Thyroid gland (tissue), 4 donors: ENCODE data around the gene CDX1. TPM values are rescaled to one million over a fixed set of nuclear protein-coding genes. Genes with fewer than 3 reads are reported as not detected.

Experiments
- DNase-seq, 2 donors: peaks; one replicate each; pipeline ENCODE4 v3.0.0-alpha.2; 2019
- H3K27ac ChIP-seq, 3 donors: fragments of 200-600 bp; sonication (generic); 1 replicate in 2 of 3; 2 replicates in 1 of 3; pipeline ENCODE4 v1.5.1; 2016 to 2019; ENCODE audit warnings: mild to moderate bottlenecking in 1 of 3, moderate library complexity in 1 of 3
- H3K27me3 ChIP-seq: fragments of 200-600 bp; sonication (generic); one replicate; pipeline ENCODE4 v1.5.1; 2019
- H3K36me3 ChIP-seq, 2 donors: fragments of 200-600 bp; sonication (generic); one replicate each; pipeline ENCODE4 v1.5.1; 2016 to 2019
- H3K4me1 ChIP-seq, 2 donors: fragments of 200-600 bp; sonication (generic); one replicate each; pipeline ENCODE4 v1.5.1; 2017 to 2019
- H3K4me3 ChIP-seq, 3 donors: fragments of 200-600 bp; sonication (generic); replicated peaks in 1 of 3; 1 replicate in 2 of 3; 2 replicates in 1 of 3; pipeline ENCODE4 v1.5.1; 2016; ENCODE audit warnings: mild to moderate bottlenecking in 1 of 3
- H3K9me3 ChIP-seq: fragments of 200-600 bp; sonication (generic); one replicate; pipeline ENCODE4 v1.5.1; 2017
- CTCF ChIP-seq, 6 experiments: fragments of 200-600 bp in 3 of 6; fragments of 450-650 bp in 3 of 6; sonication (generic) in 3 of 6; IDR thresholded peaks; one replicate each; pipeline ENCODE4 v1.5.1; 2016 to 2019; ENCODE audit warnings: antibody characterized with exemption in 6 of 6, mild to moderate bottlenecking in 2 of 6, inconsistent platforms in 1 of 6, moderate library complexity in 1 of 6
- POLR2A ChIP-seq, 2 donors: fragments of 450-650 bp; IDR thresholded peaks; one replicate each; pipeline ENCODE4 v1.6.1; 2017; ENCODE audit warnings: antibody characterized with exemption in 2 of 2, mild to moderate bottlenecking in 2 of 2, moderate library complexity in 1 of 2
- WGBS, 2 donors: methylation state at CpG; one replicate each; pipeline ENCODE4 v1.1.5; 2017; 5-methylcytosine and 5-hydroxymethylcytosine counted together
- intact Hi-C: fragments of 100-400 bp; cut with DNase I; formaldehyde crosslinking; loops from one replicate; pipeline ENCODE4 v1.15.1; 2023
- total RNA-seq, 4 donors: library from RNA; depleted of rRNA; stranded (reverse); fragments of >200 nt; gene quantifications; one replicate each; pipeline ENCODE4 v1.2.3, GENCODE V29; 2016

CDX1 gene
- total RNA-seq, 4 donors from 2014 or later = not detected

DNA sequence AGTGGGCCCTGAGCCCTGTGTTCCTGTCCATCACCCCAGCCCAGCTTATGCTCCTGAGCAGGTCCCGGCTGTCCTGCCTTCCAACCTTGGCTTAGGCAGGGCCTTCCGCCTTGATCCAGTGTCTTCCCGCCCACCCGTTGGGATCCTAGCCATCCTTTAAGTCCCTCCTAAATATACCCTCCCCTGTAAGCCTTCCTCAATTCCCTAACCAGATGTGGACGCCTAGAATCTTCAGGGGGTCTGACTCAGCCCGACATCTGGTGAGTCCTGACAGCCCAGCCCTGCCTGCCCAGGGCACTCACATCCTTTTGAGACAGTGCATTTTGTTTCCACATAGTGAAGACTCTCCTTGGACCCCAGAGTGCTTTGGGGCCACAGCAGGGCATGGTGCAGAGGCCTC, 47.0 kb downstream of the CDX1 start:
- intact Hi-C loops = loop anchor here (10.0 kb wide), 1 partner anchor 379 kb away; no protein-coding TSS in a partner anchor
- WGBS, 2 donors = 68 to 84% methylated on average over 6 of the region's 6 CpGs
- no peak for TF ChIP-seq POLR2A (IDR thresholded peaks at IDR 0.05)
- TF ChIP-seq CTCF (IDR thresholded peaks at IDR 0.05) = no peak
- Histone ChIP-seq H3K4me3 (no peak overlapping the region), H3K36me3 (no peaks in the 10 kb centered on the region), H3K4me1 (peaks cover 0 to 12% of the 10 kb centered on the region in 2 donors), H3K9me3 (no peaks in the 10 kb centered on the region), H3K27ac (no peak overlapping the region), H3K27me3 (no peaks in the 10 kb centered on the region)
- DNase-seq = no peak

DNA sequence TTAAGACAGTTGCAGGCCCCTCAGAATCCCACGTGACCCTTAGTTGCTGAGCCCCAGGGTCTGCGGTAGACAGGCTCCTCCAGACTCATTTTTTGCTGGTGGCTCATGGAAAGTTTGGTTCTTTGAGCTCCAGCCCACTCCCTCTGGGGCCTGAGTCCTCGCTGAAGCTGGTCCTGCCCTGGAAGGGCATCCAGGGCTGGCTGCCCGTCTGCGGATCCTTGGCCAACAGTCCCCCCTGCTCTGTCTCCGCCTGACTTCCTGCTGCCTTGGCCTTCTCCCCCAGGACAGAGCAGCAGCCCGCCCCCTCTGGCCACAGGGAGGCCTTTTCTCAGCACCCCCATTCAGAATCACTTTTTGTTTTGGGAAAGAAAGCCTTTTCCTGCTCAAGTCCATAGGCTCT, 47.7 kb downstream of the CDX1 start:
- Histone ChIP-seq H3K9me3 (no peaks in the 10 kb centered on the region), H3K36me3 (no peaks in the 10 kb centered on the region), H3K27ac (peak overlapping the region in 1 of 3 donors; percentile 26), H3K27me3 (no peaks in the 10 kb centered on the region), H3K4me3 (no peak overlapping the region), H3K4me1 (peaks cover 0 to 7% of the 10 kb centered on the region in 2 donors)
- no peak for TF ChIP-seq CTCF (IDR thresholded peaks at IDR 0.05)
- TF ChIP-seq POLR2A (IDR thresholded peaks at IDR 0.05) = no peak
- intact Hi-C loops = loop anchor here (10.0 kb wide), 1 partner anchor 379 kb away; no protein-coding TSS in a partner anchor
- DNase-seq = no peak
- 68 to 70% methylated on average over 6 to 7 of the region's 7 CpGs for WGBS, 2 donors

DNA sequence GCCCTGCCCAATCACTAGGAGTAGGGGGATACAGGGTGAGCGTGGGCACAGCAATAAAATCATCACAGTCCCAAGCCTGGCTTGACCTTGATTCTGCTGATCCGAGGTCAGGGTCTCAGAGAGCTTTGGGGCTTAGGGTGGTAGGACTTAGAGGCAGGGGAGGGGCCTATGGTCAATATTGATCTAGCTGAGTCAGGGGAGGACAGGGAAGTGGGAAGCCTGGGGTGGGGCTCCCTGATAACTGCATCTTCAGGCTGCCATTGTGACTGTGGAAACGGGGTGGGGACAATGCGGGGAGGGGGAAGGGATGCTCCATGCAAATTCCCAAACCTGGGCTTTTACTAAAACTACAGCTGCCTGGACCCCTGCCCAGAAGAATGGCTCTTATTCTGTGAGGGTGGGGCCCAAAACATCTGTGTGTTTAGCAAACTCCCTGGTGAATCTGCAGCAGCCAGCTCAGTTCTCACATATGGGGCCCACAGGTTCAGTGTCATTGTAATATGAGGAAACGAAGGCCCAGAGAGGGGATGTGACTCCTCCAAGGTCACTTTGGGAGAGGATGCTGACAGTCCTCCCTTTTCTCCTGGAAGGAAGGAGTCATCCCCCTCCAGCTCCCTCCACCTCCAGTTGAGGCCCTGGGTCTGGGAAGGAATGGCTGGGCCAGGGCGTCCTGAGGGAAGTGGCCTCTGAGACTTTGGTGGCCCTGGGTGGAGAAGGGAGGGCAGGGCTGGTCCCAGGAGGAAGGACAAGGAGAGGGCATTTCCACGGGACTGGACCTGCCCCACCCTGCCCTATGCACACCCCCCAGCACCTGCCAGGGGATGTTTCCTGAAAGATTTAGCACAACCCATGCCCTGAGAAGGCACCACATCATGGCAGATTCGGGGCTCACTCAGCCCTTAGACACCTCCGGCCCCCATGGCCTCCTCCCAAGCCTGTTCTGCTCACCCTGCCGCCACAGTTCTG, 49.7 kb downstream of the CDX1 start:
- 70 to 78% methylated on average over 10 of the region's 10 CpGs for WGBS, 2 donors
- intact Hi-C loops = loop anchor here (2.0 to 10.0 kb wide), 3 partner anchors 53 to 381 kb away; no protein-coding TSS in a partner anchor
- peaks cover 0 to 4% of the 10 kb centered on the region in 2 donors for H3K4me1 ChIP-seq
- H3K27me3 ChIP-seq = no peaks in the 10 kb centered on the region
- H3K4me3 ChIP-seq = no peak overlapping the region
- H3K36me3 ChIP-seq = no peaks in the 10 kb centered on the region
- H3K27ac ChIP-seq = no peak overlapping the region
- H3K9me3 ChIP-seq = no peaks in the 10 kb centered on the region
- DNase-seq = no peak
- TF ChIP-seq CTCF (IDR thresholded peaks at IDR 0.05) = no peak
- no peak for TF ChIP-seq POLR2A (IDR thresholded peaks at IDR 0.05)

- TF ChIP-seq POLR2A (IDR thresholded peaks at IDR 0.05) (no peak), CTCF (IDR thresholded peaks at IDR 0.05) (no peak)
- 69 to 76% methylated on average over 2 of the region's 2 CpGs for WGBS, 2 donors
Observed at GRCh38 chr5:150217038-150217437, 50.5 kb downstream of the CDX1 start.

More at GRCh38 chr5:150217038-150217437, 50.5 kb downstream of the CDX1 start:
- no peaks in the 10 kb centered on the region for H3K9me3 ChIP-seq
- H3K4me3 ChIP-seq = no peak overlapping the region
- H3K36me3 ChIP-seq = no peaks in the 10 kb centered on the region
- intact Hi-C loops = loop anchor here (2.0 to 10.0 kb wide), 3 partner anchors 54 to 382 kb away; no protein-coding TSS in a partner anchor
- H3K27me3 ChIP-seq = no peaks in the 10 kb centered on the region
- H3K27ac ChIP-seq = no peak overlapping the region
- DNase-seq = no peak
- H3K4me1 ChIP-seq = peaks cover 0 to 4% of the 10 kb centered on the region in 2 donors
